GM12878 (cell line): ENCODE measurements around the gene SUFU. TPM values are rescaled to one million over a fixed set of nuclear protein-coding genes. Genes with fewer than 3 reads are reported as not detected.
A peak's percentile ranks its signal among the peaks of the same experiment; 100 is the strongest.

ENCODE experiments used
- BRCA1 ChIP-seq: IDR thresholded peaks from 2 replicates; pipeline ENCODE4 v1.6.1; 2011; ENCODE audit warnings: low read depth, low read length, improper control_type of control experiment
- CREM ChIP-seq: IDR thresholded peaks from 2 replicates; pipeline ENCODE4 v1.6.1; 2014; ENCODE audit warnings: antibody characterized with exemption, low read depth
- EED ChIP-seq: sonication (generic); IDR thresholded peaks from 2 replicates; pipeline ENCODE4 v1.6.1; 2016; ENCODE audit warnings: antibody characterized with exemption, low read depth
- ESRRA ChIP-seq: IDR thresholded peaks from 2 replicates; pipeline ENCODE4 v1.6.1; 2012; ENCODE audit warnings: mild to moderate bottlenecking, low read length, improper control_type of control experiment
- HCFC1 ChIP-seq: fragments of 150-350 bp; IDR thresholded peaks from 2 replicates; pipeline ENCODE4 v1.6.1; 2014; ENCODE audit warnings: low read length
- MYB ChIP-seq: fragments of 150-350 bp; IDR thresholded peaks from 2 replicates; pipeline ENCODE4 v1.6.1; 2014; ENCODE audit warnings: mild to moderate bottlenecking, low read depth, low read length, borderline replicate concordance
- MYC ChIP-seq: IDR thresholded peaks from 2 replicates; pipeline ENCODE4 v1.6.1; 2011; ENCODE audit warnings: mild to moderate bottlenecking, low read length, moderate library complexity, inconsistent platforms; ENCODE audit not compliant: insufficient read depth, insufficient replicate concordance, insufficient read length, severe bottlenecking
- NFIC ChIP-seq: IDR thresholded peaks from 2 replicates; pipeline ENCODE4 v1.6.1; 2012; ENCODE audit warnings: low read depth, mild to moderate bottlenecking, inconsistent platforms, low read length, moderate library complexity
- NR2C1 ChIP-seq: fragments of 450-650 bp; IDR thresholded peaks from 2 replicates; pipeline ENCODE4 v1.6.1; 2017; ENCODE audit warnings: antibody characterized with exemption, mild to moderate bottlenecking, moderate library complexity
- PAX8 ChIP-seq: fragments of 450-650 bp; IDR thresholded peaks from 2 replicates; pipeline ENCODE4 v1.6.1; 2017; ENCODE audit warnings: mild to moderate bottlenecking, moderate library complexity
- PKNOX1 ChIP-seq: fragments of 450-650 bp; IDR thresholded peaks from 2 replicates; pipeline ENCODE4 v1.6.1; 2016; ENCODE audit warnings: mild to moderate bottlenecking
- PML ChIP-seq: IDR thresholded peaks from 2 replicates; pipeline ENCODE4 v1.6.1; 2012; ENCODE audit warnings: low read length, inconsistent platforms
- POLR2AphosphoS5 ChIP-seq: IDR thresholded peaks from 2 replicates; pipeline ENCODE4 v1.6.1; 2011; ENCODE audit warnings: mild to moderate bottlenecking, low read length, inconsistent platforms
- RB1 ChIP-seq: fragments of 450-650 bp; formaldehyde crosslinking; IDR thresholded peaks from 2 replicates; pipeline ENCODE4 v1.6.1; 2017; ENCODE audit warnings: mild to moderate bottlenecking, borderline replicate concordance
- SIX5 ChIP-seq: IDR thresholded peaks from 2 replicates; pipeline ENCODE4 v1.6.1; 2011; ENCODE audit warnings: mild to moderate bottlenecking, low read depth, low read length, moderate library complexity; ENCODE audit not compliant: severe bottlenecking
- SPI1 ChIP-seq: IDR thresholded peaks from 2 replicates; pipeline ENCODE4 v1.6.1; 2011; ENCODE audit warnings: low read depth, mild to moderate bottlenecking, low read length, moderate library complexity, borderline replicate concordance; ENCODE audit not compliant: insufficient read depth
- TARDBP ChIP-seq: IDR thresholded peaks from 2 replicates; pipeline ENCODE4 v1.6.1; 2016; ENCODE audit warnings: borderline replicate concordance
- USF1 ChIP-seq: IDR thresholded peaks from 2 replicates; pipeline ENCODE4 v1.6.1; 2011; ENCODE audit warnings: borderline replicate concordance, low read depth, mild to moderate bottlenecking, moderate library complexity, mixed read lengths, low read length; ENCODE audit not compliant: insufficient read depth; ENCODE audit errors: extremely low read length
- ZBTB11 ChIP-seq: fragments of 450-650 bp; formaldehyde crosslinking; IDR thresholded peaks from 2 replicates; pipeline ENCODE4 v1.5.0; 2022; ENCODE audit warnings: mild to moderate bottlenecking, missing genetic modification characterization
- ZBTB40 ChIP-seq: fragments of 450-650 bp; IDR thresholded peaks from 2 replicates; pipeline ENCODE4 v1.6.1; 2016; ENCODE audit warnings: mild to moderate bottlenecking, moderate library complexity, borderline replicate concordance
- ZSCAN29 ChIP-seq: fragments of 450-650 bp; IDR thresholded peaks from 2 replicates; pipeline ENCODE4 v1.6.1; 2017; ENCODE audit warnings: mild to moderate bottlenecking, moderate library complexity
- polyA plus RNA-seq, 11 experiments: library from polyadenylated mRNA; depleted of rRNA in 4 of 11; unstranded in 6 of 11; stranded (reverse) in 5 of 11; fragments of >200 nt; fragmentation: Nextera tagmentation in 4 of 11; fragmentation: Illumina TruSeq in 1 of 11; extraction: Ambion mirVana in 4 of 11; extraction: Trizol in 1 of 11; gene quantifications; 1 replicate in 1 of 11; 2 replicates in 10 of 11; pipeline versions ENCODE4 v1.2.1 to v1.2.3, GENCODE V29; 2011 to 2016; ENCODE audit warnings: inconsistent platforms in 2 of 11, missing spikeins in 2 of 11, low read depth in 1 of 11
- total RNA-seq, 4 experiments: library from RNA; depleted of rRNA in 3 of 4; stranded (reverse); fragments of >200 nt in 3 of 4; fragmentation: Illumina TruSeq in 1 of 4; extraction: Trizol in 1 of 4; gene quantifications; 2 replicates each; pipeline versions ENCODE4 v1.2.1 to v1.2.3, GENCODE V29; 2013 to 2021

Gene SUFU
- total and polyA plus RNA-seq, 10 of the 15 experiments (the other 5 are each of a cell fraction or from before 2014, with no cell fraction given): 0.68 to 7.7 (median 2.4) TPM

- TF ChIP-seq ZBTB11 (CRISPR knock-in tag) (no peak), EED (peak; percentile 74), MYB (no peak; the same call in 1 of the 2 replicates), HCFC1 (no peak), PKNOX1 (peak; percentile 8; the same call in 1 of the 2 replicates), USF1 (no peak), POLR2AphosphoS5 (no peak), ZSCAN29 (no peak), TARDBP (no peak), MYC (no peak), CREM (no peak), RB1 (no peak), NFIC (no peak), PML (no peak), BRCA1 (no peak), ZBTB40 (no peak), ESRRA (no peak), NR2C1 (no peak), SIX5 (no peak), SPI1 (peak; percentile 77), PAX8 (no peak)
These were observed 148.6 kb downstream of the SUFU start (continued) for GRCh38 chr10:102652170-102652916.
